SU-DHL-6 (cell line): Measurements from ENCODE around the gene RNF17.

Experiments
- H2AFZ ChIP-seq: fragments of 200-600 bp; sonication (generic); 2 replicates; pipeline ENCODE4 v1.6.1; 2014; ENCODE audit warnings: low read depth, mild to moderate bottlenecking, moderate library complexity, mixed read lengths, antibody characterized with exemption, low read length; ENCODE audit not compliant: severe bottlenecking
- H3F3A ChIP-seq: fragments of 200-600 bp; shearing (Covaris generic); 2 replicates; pipeline ENCODE4 v1.6.0; 2016; ENCODE audit warnings: antibody characterized with exemption, mild to moderate bottlenecking; ENCODE audit not compliant: insufficient read depth
- H3K27ac ChIP-seq: fragments of 200-600 bp; sonication (generic); 2 replicates; pipeline ENCODE4 v1.5.1; 2016; ENCODE audit warnings: low read depth, mild to moderate bottlenecking, low read length, moderate library complexity, mixed read lengths
- H3K27me3 ChIP-seq: fragments of 200-600 bp; sonication (generic), shearing (Covaris generic); 2 replicates; pipeline ENCODE4 v1.6.0; 2014; ENCODE audit warnings: mild to moderate bottlenecking, low read length
- H3K36me3 ChIP-seq: fragments of 200-600 bp; sonication (generic); 2 replicates; pipeline ENCODE4 v1.6.1; 2014; ENCODE audit warnings: mild to moderate bottlenecking, low read length, mixed read lengths
- H3K4me2 ChIP-seq: fragments of 300-600, 200-600 bp; shearing (Covaris generic), sonication (generic); 2 replicates; pipeline ENCODE4 v1.6.0; 2014; ENCODE audit warnings: low read length, low read depth, mild to moderate bottlenecking; ENCODE audit not compliant: poor library complexity, severe bottlenecking
- H3K4me3 ChIP-seq: fragments of 200-600 bp; sonication (generic); 2 replicates; pipeline ENCODE4 v1.5.1; 2014; ENCODE audit warnings: antibody characterized with exemption, low read length, mild to moderate bottlenecking, mixed read lengths; ENCODE audit not compliant: insufficient read depth, poor library complexity, severe bottlenecking
- H3K79me2 ChIP-seq: fragments of 200-600 bp; sonication (generic); 2 replicates; pipeline ENCODE4 v1.6.1; 2014; ENCODE audit warnings: mild to moderate bottlenecking, low read length, moderate library complexity; ENCODE audit not compliant: insufficient read depth
- H3K9ac ChIP-seq: fragments of 200-600 bp; sonication (generic); 2 replicates; pipeline ENCODE4 v1.7.0; 2014; ENCODE audit warnings: mild to moderate bottlenecking, low read length
- H3K9me2 ChIP-seq: fragments of 200-600 bp; sonication (generic); replicated peaks from 2 replicates; pipeline ENCODE4 v1.6.1; 2014; ENCODE audit warnings: low read length; ENCODE audit not compliant: insufficient read depth
- H3K9me3 ChIP-seq: fragments of 200-600 bp; sonication (generic); 2 replicates; pipeline ENCODE4 v1.6.1; 2014; ENCODE audit warnings: low read length, mixed read lengths; ENCODE audit not compliant: insufficient read depth
- H4K20me1 ChIP-seq: fragments of 200-600 bp; sonication (generic); 2 replicates; pipeline ENCODE4 v1.6.1; 2014; ENCODE audit warnings: low read depth, mild to moderate bottlenecking, antibody characterized with exemption, low read length, moderate library complexity, mixed read lengths
- CTCF ChIP-seq: fragments of 200-600 bp; sonication (generic); IDR thresholded peaks from one replicate; pipeline ENCODE4 v1.5.1; 2017; ENCODE audit warnings: antibody characterized with exemption, mild to moderate bottlenecking, low read length, moderate library complexity; ENCODE audit not compliant: insufficient read depth, poor library complexity, severe bottlenecking
- EZH2phosphoT487 ChIP-seq: fragments of 200-600 bp; sonication (generic), shearing (Covaris generic); conservative IDR thresholded peaks from 2 replicates; pipeline ENCODE4 v1.6.1; 2018; ENCODE audit warnings: mild to moderate bottlenecking, antibody characterized with exemption, low read length, moderate library complexity, mixed read lengths

Gene RNF17

GRCh38 chr13:24861617-24862362 lies 97.8 kb downstream of the RNF17 start:
- Histone ChIP-seq H3F3A (no peaks in the 10 kb centered on the region), H3K27ac (no peak overlapping the region)
- no peak for TF ChIP-seq EZH2phosphoT487
- TF ChIP-seq CTCF = no peak

GRCh38 chr13:24863748-24864540 lies 100.0 kb downstream of the RNF17 start:
- H4K20me1 ChIP-seq = no peaks in the 10 kb centered on the region
- TF ChIP-seq EZH2phosphoT487 (no peak), CTCF (no peak)
- no peak overlapping the region for H3K27ac ChIP-seq
- H3K79me2 ChIP-seq = no peaks in the 10 kb centered on the region
- no peak overlapping the region for H3K9ac ChIP-seq
- no peaks in the 10 kb centered on the region for H3K9me3 ChIP-seq
- no peak overlapping the region for H2AFZ ChIP-seq
- no peaks in the 10 kb centered on the region for H3K36me3 ChIP-seq
- H3F3A ChIP-seq = no peaks in the 10 kb centered on the region
- H3K9me2 ChIP-seq = no peaks in the 10 kb centered on the region
- no peak overlapping the region for H3K4me2 ChIP-seq
- H3K4me3 ChIP-seq = no peak overlapping the region
- no peaks in the 10 kb centered on the region for H3K27me3 ChIP-seq

More at GRCh38 chr13:24861617-24862362, 97.8 kb downstream of the RNF17 start:
- Histone ChIP-seq H4K20me1 (no peaks in the 10 kb centered on the region), H3K36me3 (no peaks in the 10 kb centered on the region), H3K9me3 (no peaks in the 10 kb centered on the region), H2AFZ (no peak overlapping the region), H3K9ac (no peak overlapping the region), H3K4me3 (no peak overlapping the region), H3K27me3 (no peaks in the 10 kb centered on the region), H3K9me2 (no peaks in the 10 kb centered on the region), H3K4me2 (no peak overlapping the region), H3K79me2 (no peaks in the 10 kb centered on the region)

- no peak overlapping the region for H3K4me3 ChIP-seq
- no peaks in the 10 kb centered on the region for H3K9me2 ChIP-seq
- no peak overlapping the region for H3K27ac ChIP-seq
- H3K27me3 ChIP-seq = no peaks in the 10 kb centered on the region
- H3K9ac ChIP-seq = no peak overlapping the region
- no peak for TF ChIP-seq EZH2phosphoT487
- no peak for TF ChIP-seq CTCF
- H3K79me2 ChIP-seq = no peaks in the 10 kb centered on the region
- H3F3A ChIP-seq = no peaks in the 10 kb centered on the region
- H3K9me3 ChIP-seq = no peaks in the 10 kb centered on the region
- H3K4me2 ChIP-seq = no peak overlapping the region
- H4K20me1 ChIP-seq = no peaks in the 10 kb centered on the region
- no peak overlapping the region for H2AFZ ChIP-seq
- H3K36me3 ChIP-seq = no peaks in the 10 kb centered on the region
These were observed 100.6 kb downstream of the RNF17 start for GRCh38 chr13:24864579-24864978.
